Endothelial cell of umbilical vein (primary cell): ENCODE measurements around the gene ADARB1. TPM values are rescaled to one million over a fixed set of nuclear protein-coding genes. Genes with fewer than 3 reads are reported as not detected.
A peak's percentile ranks its signal among the peaks of the same experiment; 100 is the strongest.

ENCODE experiments used
- BruUV-seq: library from RNA; stranded (reverse); fragments of 400-500 nt; replicated peaks from 2 replicates; lab custom pipeline; 2021; lab: Mats Ljungman, UMichigan
- CTCF ChIA-PET: fragments of 300-600, 350-600 bp; sonication (Branson Sonifier 250); formaldehyde crosslinking; loops from one replicate; lab custom pipeline; 2021; ENCODE audit warnings: antibody characterized with exemption, inconsistent platforms; lab: Charles Lee
- POLR2A ChIA-PET: fragments of 300-600, 350-600 bp; sonication (Branson Sonifier 250); formaldehyde crosslinking; loops from one replicate; lab custom pipeline; 2021; ENCODE audit warnings: antibody characterized with exemption, inconsistent platforms; lab: Charles Lee
- DNase-seq: peaks from one replicate; pipeline ENCODE4 v3.0.0-alpha.2; 2011; ENCODE audit warnings: low read depth, low spot score
- FAIRE-seq: peaks from 2 replicates; lab custom pipeline; 2011; peaks lifted over from hg19 to GRCh38; lab: Jason Lieb, UNC
- H2AFZ ChIP-seq: 2 replicates; pipeline ENCODE4 v1.6.0; 2012; ENCODE audit warnings: low read depth, low read length, control low read depth, inconsistent platforms
- H3K27ac ChIP-seq: 2 replicates; pipeline ENCODE4 v1.5.1; 2011; ENCODE audit warnings: low read depth, mild to moderate bottlenecking, control low read depth, low read length, moderate library complexity; ENCODE audit not compliant: insufficient read depth
- H3K27me3 ChIP-seq, 2 experiments: 2 replicates each; pipeline versions ENCODE4 v1.6.0 to v1.6.1; 2011; ENCODE audit warnings: low read length in 2 of 2, mixed read lengths in 1 of 2; ENCODE audit not compliant: control insufficient read depth in 2 of 2, insufficient read depth in 2 of 2
- H3K36me3 ChIP-seq, 2 experiments: 2 replicates in 1 of 2; 3 replicates in 1 of 2; pipeline ENCODE4 v1.5.1; 2011; ENCODE audit warnings: low read length in 2 of 2, mild to moderate bottlenecking in 1 of 2, moderate library complexity in 1 of 2; ENCODE audit not compliant: control insufficient read depth in 2 of 2, insufficient read depth in 2 of 2; ENCODE audit errors: extremely low read depth in 1 of 2
- H3K4me1 ChIP-seq: 3 replicates; pipeline ENCODE4 v1.5.1; 2011; ENCODE audit warnings: mild to moderate bottlenecking, low read length; ENCODE audit not compliant: control insufficient read depth, insufficient read depth; ENCODE audit errors: extremely low read depth
- H3K4me2 ChIP-seq: 2 replicates; pipeline ENCODE4 v1.6.1; 2011; ENCODE audit warnings: low read length, control low read depth, mixed read lengths; ENCODE audit not compliant: insufficient read depth
- H3K4me3 ChIP-seq, 3 experiments: fragments of 200-600 bp in 1 of 3; sonication (generic), shearing (Covaris generic) in 1 of 3; replicated peaks in 1 of 3; 2 replicates each; pipeline ENCODE4 v1.5.1; 2011 to 2016; ENCODE audit warnings: control low read depth in 3 of 3, low read length in 3 of 3, mild to moderate bottlenecking in 2 of 3, inconsistent platforms in 1 of 3, low read depth in 1 of 3, moderate library complexity in 1 of 3; ENCODE audit not compliant: insufficient read depth in 1 of 3
- H3K79me2 ChIP-seq: 2 replicates; pipeline ENCODE4 v1.6.0; 2012; ENCODE audit warnings: low read length, inconsistent platforms; ENCODE audit not compliant: control insufficient read depth, insufficient read depth
- H3K9ac ChIP-seq: replicated peaks from 2 replicates; pipeline ENCODE3; 2011; ENCODE audit warnings: low read length, control low read depth; ENCODE audit not compliant: insufficient read depth; ENCODE audit errors: extremely low read depth
- H3K9me1 ChIP-seq: replicated peaks from 3 replicates; pipeline ENCODE4 v1.6.0; 2011; ENCODE audit warnings: mild to moderate bottlenecking, low read length; ENCODE audit not compliant: control insufficient read depth, insufficient read depth; ENCODE audit errors: extremely low read depth
- H3K9me3 ChIP-seq: replicated peaks from 2 replicates; pipeline ENCODE4 v1.5.1; 2012; ENCODE audit warnings: low read length, inconsistent platforms; ENCODE audit not compliant: control insufficient read depth, insufficient read depth
- H4K20me1 ChIP-seq: replicated peaks from 2 replicates; pipeline ENCODE3; 2011; ENCODE audit warnings: mild to moderate bottlenecking, low read length; ENCODE audit not compliant: control insufficient read depth, insufficient read depth; ENCODE audit errors: extremely low read depth
- EZH2 ChIP-seq: IDR thresholded peaks from 2 replicates; pipeline ENCODE4 v1.6.1; 2012; ENCODE audit warnings: borderline replicate concordance, low read depth, mild to moderate bottlenecking, moderate library complexity, low read length, inconsistent platforms; ENCODE audit not compliant: severe bottlenecking
- GATA2 ChIP-seq: IDR thresholded peaks from 2 replicates; pipeline ENCODE4 v1.7.0; 2011; ENCODE audit warnings: low read depth, mild to moderate bottlenecking, moderate library complexity, mixed read lengths, low read length; ENCODE audit not compliant: insufficient read length, insufficient read depth
- JUN ChIP-seq: IDR thresholded peaks from 2 replicates; pipeline ENCODE4 v1.6.1; 2011; ENCODE audit warnings: borderline replicate concordance, low read depth; ENCODE audit not compliant: insufficient read length, insufficient read depth
- MYC ChIP-seq: IDR thresholded peaks from one replicate; pipeline ENCODE4 v1.6.1; 2011; ENCODE audit warnings: mild to moderate bottlenecking, low read depth, low read length
- POLR2A ChIP-seq: IDR thresholded peaks from 2 replicates; pipeline ENCODE4 v1.6.1; 2012; ENCODE audit warnings: low read depth, mild to moderate bottlenecking, control low read depth, low read length
- dilution Hi-C: fragments of 300-500 bp; cut with MboI; formaldehyde crosslinking; loops from one replicate; pipeline ENCODE4 v1.15.0; 2019; ENCODE audit warnings: low sequenced_read_pairs; ENCODE audit not compliant: extremely low pct_ligation_motif_present
- intact Hi-C: fragments of 100-400 bp; cut with micrococcal nuclease; formaldehyde crosslinking; loops from one replicate; pipeline ENCODE4 v1.10.0; 2022
- polyA plus RNA-seq, 4 experiments: library from polyadenylated mRNA; depleted of rRNA in 3 of 4; stranded (reverse) in 3 of 4; unstranded in 1 of 4; fragments of >200 nt; gene quantifications; 2 replicates each; pipeline versions ENCODE4 v1.2.1 to v1.2.3, GENCODE V29; 2011 to 2012; ENCODE audit warnings: missing spikeins in 1 of 4
- total RNA-seq: library from RNA; stranded (reverse); gene quantifications from 2 replicates; pipeline ENCODE4 v1.2.3, GENCODE V29; 2021
- TF ChIP-seq, protein P1 (sequence below): IDR thresholded peaks from 2 replicates; pipeline ENCODE4 v1.6.1; 2011; ENCODE audit not compliant: insufficient read depth, insufficient read length
- TF ChIP-seq, protein P2 (sequence below), 2 donors: IDR thresholded peaks; 1 replicate in 1 of 2; 2 replicates in 1 of 2; pipeline ENCODE4 v1.5.1; 2011; ENCODE audit warnings: low read length in 2 of 2, mild to moderate bottlenecking in 2 of 2, moderate library complexity in 2 of 2, control low read depth in 1 of 2, inconsistent platforms in 1 of 2, low read depth in 1 of 2; ENCODE audit not compliant: insufficient read depth in 1 of 2; ENCODE audit errors: extremely low read depth in 1 of 2

ADARB1 gene
- total and polyA plus RNA-seq, 2 donors (not counting 3 experiments of a cell fraction or from before 2014, with no cell fraction given): 32.5 to 54.3 TPM

- peaks cover 9% of the 10 kb centered on the region for H3K4me1 ChIP-seq
- ChIA-PET POLR2A (no interaction called here), CTCF (interaction anchor here (1.0 to 2.6 kb wide), 5 partner anchors 10 to 67 kb away, joined by 4 to 34 read pairs (median 8); no protein-coding TSS in a partner anchor)
- peak overlapping the region; percentile 37 for H3K4me2 ChIP-seq
- H3K9me1 ChIP-seq: no peaks in the 10 kb centered on the region
- H3K27me3 ChIP-seq: no peaks in the 10 kb centered on the region
- H3K9me3 ChIP-seq: no peaks in the 10 kb centered on the region
- no peak overlapping the region for H3K27ac ChIP-seq
- DNase-seq: peak; percentile 26
- peaks cover 28% of the 10 kb centered on the region for H3K79me2 ChIP-seq
- H3K4me3 ChIP-seq: peak overlapping the region; percentile 3 to 73 (median 29)
- no peaks in the 10 kb centered on the region for H3K36me3 ChIP-seq
- TF ChIP-seq EZH2 (no peak), MYC (no peak), POLR2A (no peak), JUN (no peak), GATA2 (no peak)
- TF ChIP-seq, protein P1, sequence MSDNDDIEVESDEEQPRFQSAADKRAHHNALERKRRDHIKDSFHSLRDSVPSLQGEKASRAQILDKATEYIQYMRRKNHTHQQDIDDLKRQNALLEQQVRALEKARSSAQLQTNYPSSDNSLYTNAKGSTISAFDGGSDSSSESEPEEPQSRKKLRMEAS: no peak
- TF ChIP-seq, protein P2, sequence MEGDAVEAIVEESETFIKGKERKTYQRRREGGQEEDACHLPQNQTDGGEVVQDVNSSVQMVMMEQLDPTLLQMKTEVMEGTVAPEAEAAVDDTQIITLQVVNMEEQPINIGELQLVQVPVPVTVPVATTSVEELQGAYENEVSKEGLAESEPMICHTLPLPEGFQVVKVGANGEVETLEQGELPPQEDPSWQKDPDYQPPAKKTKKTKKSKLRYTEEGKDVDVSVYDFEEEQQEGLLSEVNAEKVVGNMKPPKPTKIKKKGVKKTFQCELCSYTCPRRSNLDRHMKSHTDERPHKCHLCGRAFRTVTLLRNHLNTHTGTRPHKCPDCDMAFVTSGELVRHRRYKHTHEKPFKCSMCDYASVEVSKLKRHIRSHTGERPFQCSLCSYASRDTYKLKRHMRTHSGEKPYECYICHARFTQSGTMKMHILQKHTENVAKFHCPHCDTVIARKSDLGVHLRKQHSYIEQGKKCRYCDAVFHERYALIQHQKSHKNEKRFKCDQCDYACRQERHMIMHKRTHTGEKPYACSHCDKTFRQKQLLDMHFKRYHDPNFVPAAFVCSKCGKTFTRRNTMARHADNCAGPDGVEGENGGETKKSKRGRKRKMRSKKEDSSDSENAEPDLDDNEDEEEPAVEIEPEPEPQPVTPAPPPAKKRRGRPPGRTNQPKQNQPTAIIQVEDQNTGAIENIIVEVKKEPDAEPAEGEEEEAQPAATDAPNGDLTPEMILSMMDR (IDR thresholded peaks at IDR 0.05; ENCODE audit: extremely low read depth in 1 of 2, insufficient read depth in 1 of 2, low read depth in 1 of 2, low read length in 2 of 2): no peak
- FAIRE-seq: peak; percentile 67
- peak overlapping the region; percentile 13 for H3K9ac ChIP-seq
- no peak overlapping the region for H2AFZ ChIP-seq
- no peaks in the 10 kb centered on the region for H4K20me1 ChIP-seq
- intact Hi-C loops (loop anchor here (2.0 kb wide), 1 partner anchor 115 kb away; no protein-coding TSS in a partner anchor), dilution Hi-C loops (no loop called here)
- TSS peak; percentile 28 for BruUV-seq
Measured at GRCh38 chr21:45073301-45074047, 906 bp upstream of the ADARB1 start.
